GM12892 (cell line): Measurements from ENCODE around the gene PCDHGC4.

Experiments
- POLR2A ChIP-seq: IDR thresholded peaks from 2 replicates; pipeline ENCODE4 v1.6.1; 2011; ENCODE audit warnings: low read depth, low read length, control low read depth
- POLR2AphosphoS5 ChIP-seq: IDR thresholded peaks from 2 replicates; pipeline ENCODE4 v1.6.1; 2011; ENCODE audit warnings: low read depth, low read length, control low read depth
- TAF1 ChIP-seq: IDR thresholded peaks from 2 replicates; pipeline ENCODE4 v1.6.1; 2011; ENCODE audit warnings: low read depth, mild to moderate bottlenecking, control low read depth, low read length, borderline replicate concordance

DNA sequence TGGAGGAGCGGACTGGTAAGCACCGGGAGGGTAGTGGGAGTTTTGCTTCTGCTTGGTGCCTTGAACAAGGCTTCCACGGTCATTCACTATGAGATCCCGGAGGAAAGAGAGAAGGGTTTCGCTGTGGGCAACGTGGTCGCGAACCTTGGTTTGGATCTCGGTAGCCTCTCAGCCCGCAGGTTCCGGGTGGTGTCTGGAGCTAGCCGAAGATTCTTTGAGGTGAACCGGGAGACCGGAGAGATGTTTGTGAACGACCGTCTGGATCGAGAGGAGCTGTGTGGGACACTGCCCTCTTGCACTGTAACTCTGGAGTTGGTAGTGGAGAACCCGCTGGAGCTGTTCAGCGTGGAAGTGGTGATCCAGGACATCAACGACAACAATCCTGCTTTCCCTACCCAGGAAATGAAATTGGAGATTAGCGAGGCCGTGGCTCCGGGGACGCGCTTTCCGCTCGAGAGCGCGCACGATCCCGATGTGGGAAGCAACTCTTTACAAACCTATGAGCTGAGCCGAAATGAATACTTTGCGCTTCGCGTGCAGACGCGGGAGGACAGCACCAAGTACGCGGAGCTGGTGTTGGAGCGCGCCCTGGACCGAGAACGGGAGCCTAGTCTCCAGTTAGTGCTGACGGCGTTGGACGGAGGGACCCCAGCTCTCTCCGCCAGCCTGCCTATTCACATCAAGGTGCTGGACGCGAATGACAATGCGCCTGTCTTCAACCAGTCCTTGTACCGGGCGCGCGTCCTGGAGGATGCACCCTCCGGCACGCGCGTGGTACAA, 8.5 kb upstream of the PCDHGC4 start:
- TF ChIP-seq POLR2A (no peak), TAF1 (no peak), POLR2AphosphoS5 (no peak)
